A673 (cell line): ENCODE results near the gene HNRNPC. TPM values are rescaled to one million over a fixed set of nuclear protein-coding genes. Genes with fewer than 3 reads are reported as not detected.

Experiments
- BruUV-seq: library from RNA; stranded (reverse); fragments of 400-500 nt; replicated peaks from 2 replicates; lab custom pipeline; 2021; lab: Mats Ljungman, UMichigan
- CTCF ChIA-PET: fragments of 300-600 bp; sonication (Branson Sonifier 250); formaldehyde crosslinking; loops from one replicate; lab custom pipeline; 2022; ENCODE audit warnings: antibody characterized with exemption; lab: Charles Lee
- POLR2A ChIA-PET: fragments of 300-600 bp; sonication (Branson Sonifier 250); formaldehyde crosslinking; loops from one replicate; lab custom pipeline; 2022; ENCODE audit warnings: antibody characterized with exemption; ENCODE audit not compliant: low non-redundant PET; lab: Charles Lee
- DNase-seq: peaks from one replicate; pipeline ENCODE4 v3.0.0-alpha.2; 2015; ENCODE audit warnings: low spot score
- H3K27ac ChIP-seq: fragments of 200-600 bp; sonication (generic); 2 replicates; pipeline ENCODE4 v1.5.1; 2016; ENCODE audit warnings: mixed run types, low read depth, mild to moderate bottlenecking, mixed read lengths, antibody characterized with exemption, low read length; ENCODE audit not compliant: poor library complexity, severe bottlenecking
- H3K27me3 ChIP-seq: fragments of 200-600 bp; sonication (generic); replicated peaks from 2 replicates; pipeline ENCODE4 v1.6.1; 2017; ENCODE audit warnings: mixed run types, low read depth, mild to moderate bottlenecking, mixed read lengths, antibody characterized with exemption, low read length; ENCODE audit not compliant: insufficient read depth, poor library complexity
- H3K36me3 ChIP-seq: fragments of 200-600 bp; sonication (generic); 2 replicates; pipeline ENCODE4 v1.6.1; 2016; ENCODE audit warnings: mixed run types, mild to moderate bottlenecking, mixed read lengths, antibody characterized with exemption, low read length; ENCODE audit not compliant: insufficient read depth, poor library complexity, severe bottlenecking
- H3K4me1 ChIP-seq: fragments of 200-600 bp; sonication (generic); 2 replicates; pipeline ENCODE4 v1.6.1; 2017; ENCODE audit warnings: mixed run types, mild to moderate bottlenecking, mixed read lengths, antibody characterized with exemption, low read length; ENCODE audit not compliant: insufficient read depth, poor library complexity, severe bottlenecking
- H3K4me3 ChIP-seq: fragments of 200-600 bp; sonication (generic); 2 replicates; pipeline ENCODE4 v1.5.1; 2016; ENCODE audit warnings: low read depth, mixed run types, mild to moderate bottlenecking, mixed read lengths, low read length; ENCODE audit not compliant: poor library complexity, severe bottlenecking
- H3K9me3 ChIP-seq: fragments of 200-600 bp; sonication (generic); 2 replicates; pipeline ENCODE4 v1.6.1; 2016; ENCODE audit warnings: mixed run types, low read depth, mild to moderate bottlenecking, mixed read lengths, antibody characterized with exemption, low read length; ENCODE audit not compliant: poor library complexity, severe bottlenecking
- EZH2 ChIP-seq: fragments of 200-600 bp; sonication (generic); IDR thresholded peaks from 2 replicates; pipeline ENCODE4 v1.6.1; 2017; ENCODE audit warnings: borderline replicate concordance, low read depth, mild to moderate bottlenecking, mixed read lengths, antibody characterized with exemption, low read length; ENCODE audit not compliant: poor library complexity, severe bottlenecking
- intact Hi-C: fragments of 100-400 bp; cut with micrococcal nuclease; formaldehyde crosslinking; loops from one replicate; pipeline ENCODE4 v1.10.0; 2022; ENCODE audit not compliant: unreplicated experiment
- total RNA-seq: library from RNA; stranded (reverse); gene quantifications from 2 replicates; pipeline ENCODE4 v1.2.3, GENCODE V29; 2021
- TF ChIP-seq, protein P1 (sequence below): fragments of 300-800, 200-600 bp; sonication (generic); conservative IDR thresholded peaks from 2 replicates; pipeline ENCODE4 v1.5.1; 2017; ENCODE audit warnings: low read depth, mild to moderate bottlenecking, antibody characterized with exemption, low read length, moderate library complexity, mixed read lengths

The HNRNPC gene
- total RNA-seq, 1 experiment from 2014 or later = 949 TPM

- Histone ChIP-seq H3K27ac (no peak overlapping the region), H3K27me3 (no peaks in the 10 kb centered on the region), H3K4me3 (no peak overlapping the region), H3K9me3 (no peaks in the 10 kb centered on the region), H3K36me3 (peaks cover 93% of the 10 kb centered on the region), H3K4me1 (peaks cover 52% of the 10 kb centered on the region)
- TF ChIP-seq, protein P1, sequence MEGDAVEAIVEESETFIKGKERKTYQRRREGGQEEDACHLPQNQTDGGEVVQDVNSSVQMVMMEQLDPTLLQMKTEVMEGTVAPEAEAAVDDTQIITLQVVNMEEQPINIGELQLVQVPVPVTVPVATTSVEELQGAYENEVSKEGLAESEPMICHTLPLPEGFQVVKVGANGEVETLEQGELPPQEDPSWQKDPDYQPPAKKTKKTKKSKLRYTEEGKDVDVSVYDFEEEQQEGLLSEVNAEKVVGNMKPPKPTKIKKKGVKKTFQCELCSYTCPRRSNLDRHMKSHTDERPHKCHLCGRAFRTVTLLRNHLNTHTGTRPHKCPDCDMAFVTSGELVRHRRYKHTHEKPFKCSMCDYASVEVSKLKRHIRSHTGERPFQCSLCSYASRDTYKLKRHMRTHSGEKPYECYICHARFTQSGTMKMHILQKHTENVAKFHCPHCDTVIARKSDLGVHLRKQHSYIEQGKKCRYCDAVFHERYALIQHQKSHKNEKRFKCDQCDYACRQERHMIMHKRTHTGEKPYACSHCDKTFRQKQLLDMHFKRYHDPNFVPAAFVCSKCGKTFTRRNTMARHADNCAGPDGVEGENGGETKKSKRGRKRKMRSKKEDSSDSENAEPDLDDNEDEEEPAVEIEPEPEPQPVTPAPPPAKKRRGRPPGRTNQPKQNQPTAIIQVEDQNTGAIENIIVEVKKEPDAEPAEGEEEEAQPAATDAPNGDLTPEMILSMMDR = peak; percentile 56
- no peak for TF ChIP-seq EZH2
- BruUV-seq = no TSS peak
- CTCF ChIA-PET = interaction anchor here (0.9 kb wide), 1 partner anchor 219 kb away, joined by 4 read pairs; no protein-coding TSS in a partner anchor
- intact Hi-C loops = no loop called here
- POLR2A ChIA-PET = no interaction called here
- DNase-seq = peak; percentile 61
Observed at GRCh38 chr14:21233457-21234076, 35.7 kb downstream of the HNRNPC start.

DNA sequence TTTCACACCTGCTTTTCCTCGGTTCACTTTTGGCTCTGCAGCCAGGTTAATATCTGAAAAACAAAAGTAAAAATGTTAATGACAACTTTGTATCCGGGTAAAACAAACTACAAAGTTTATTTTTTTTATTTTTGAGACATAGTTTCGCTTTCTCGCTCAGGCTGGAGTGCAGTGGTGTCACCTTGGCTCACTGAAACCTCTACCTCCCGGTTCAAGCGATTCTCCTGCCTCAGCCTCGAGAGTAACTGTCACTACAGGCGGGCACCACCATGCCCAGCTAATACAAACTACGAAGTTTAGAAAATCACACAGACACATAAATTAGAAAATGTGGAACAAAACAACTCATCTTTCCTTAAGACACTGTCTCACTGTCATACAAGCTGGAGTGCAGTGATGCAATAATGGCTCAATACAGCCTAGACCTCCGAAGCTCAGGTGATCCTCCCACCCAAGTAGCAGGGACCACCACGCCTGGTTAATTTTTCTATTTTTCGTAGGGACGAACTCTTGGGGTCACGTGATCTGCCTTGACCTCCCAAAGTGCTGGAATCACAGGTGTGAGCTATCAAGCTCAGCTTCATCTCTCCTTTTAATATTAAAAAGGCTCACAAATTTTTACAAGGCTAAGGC, 38.1 kb downstream of the HNRNPC start:
- CTCF ChIA-PET = no interaction called here
- Histone ChIP-seq H3K4me3 (no peak overlapping the region), H3K9me3 (no peaks in the 10 kb centered on the region), H3K36me3 (peaks cover 97% of the 10 kb centered on the region), H3K27ac (peak overlapping the region; percentile 36), H3K4me1 (peaks cover 54% of the 10 kb centered on the region), H3K27me3 (no peaks in the 10 kb centered on the region)
- TF ChIP-seq, protein P1 = no peak
- no peak for TF ChIP-seq EZH2
- intact Hi-C loops = no loop called here
- no TSS peak for BruUV-seq
- DNase-seq = no peak
- POLR2A ChIA-PET = no interaction called here

- no peak overlapping the region for H3K27ac ChIP-seq
- no peaks in the 10 kb centered on the region for H3K9me3 ChIP-seq
- ChIA-PET POLR2A (no interaction called here), CTCF (no interaction called here)
- no peak for TF ChIP-seq EZH2
- TF ChIP-seq, protein P1 = no peak
- H3K27me3 ChIP-seq = no peaks in the 10 kb centered on the region
- intact Hi-C loops = no loop called here
- peak; percentile 52 for DNase-seq
- peaks cover 99% of the 10 kb centered on the region for H3K36me3 ChIP-seq
- H3K4me3 ChIP-seq = no peak overlapping the region
- BruUV-seq = TSS peak; percentile 3
- peaks cover 42% of the 10 kb centered on the region for H3K4me1 ChIP-seq
Observed at GRCh38 chr14:21229821-21230220, 39.4 kb downstream of the HNRNPC start.
